Heart left ventricle (tissue), 16 donors: ENCODE data around the gene CBX8. TPM values are rescaled to one million over a fixed set of nuclear protein-coding genes. Genes with fewer than 3 reads are reported as not detected.
"Not testable (repeated sequence)": the region's sequence is repeated elsewhere in the genome, so short reads cannot be mapped to it uniquely, and the experiment has no call there.

Experiments used
- ATAC-seq, 4 donors: fragments of 200-7000 bp; cut with Tn5 transposase; one replicate each; pipeline ENCODE4 v1.9.1; 2020 to 2022; ENCODE audit warnings: moderate library complexity in 4 of 4, mild to moderate bottlenecking in 3 of 4, moderate number of reproducible peaks in 1 of 4
- DNase-seq, 5 donors: peaks; one replicate each; pipeline ENCODE4 v3.0.0-alpha.2; 2020
- H3K27ac ChIP-seq, 12 donors: fragments of 200-600 bp; sonication (generic) in 4 of 12; one replicate each; pipeline versions ENCODE4 v1.5.0 to v1.8.0; 2016 to 2022; ENCODE audit warnings: mild to moderate bottlenecking in 2 of 12
- H3K27me3 ChIP-seq, 9 donors: fragments of 200-600 bp; sonication (generic) in 2 of 9; one replicate each; pipeline versions ENCODE4 v1.5.1 to v1.8.0; 2016 to 2022; ENCODE audit warnings: mild to moderate bottlenecking in 3 of 9
- H3K36me3 ChIP-seq, 9 donors: fragments of 200-600 bp; sonication (generic) in 2 of 9; one replicate each; pipeline versions ENCODE4 v1.5.0 to v1.8.0; 2018 to 2022; ENCODE audit warnings: mild to moderate bottlenecking in 2 of 9
- H3K4me1 ChIP-seq, 12 donors: fragments of 200-600 bp; sonication (generic) in 4 of 12; one replicate each; pipeline versions ENCODE4 v1.5.0 to v1.8.0; 2016 to 2022; ENCODE audit warnings: mild to moderate bottlenecking in 3 of 12
- H3K4me3 ChIP-seq, 12 donors: fragments of 200-600 bp; sonication (generic) in 4 of 12; one replicate each; pipeline versions ENCODE4 v1.5.0 to v1.8.0; 2017 to 2022; ENCODE audit warnings: mild to moderate bottlenecking in 9 of 12, moderate library complexity in 4 of 12
- H3K9me3 ChIP-seq, 12 donors: fragments of 200-600 bp; sonication (generic) in 4 of 12; one replicate each; pipeline versions ENCODE4 v1.5.0 to v1.8.0; 2016 to 2022; ENCODE audit warnings: mild to moderate bottlenecking in 1 of 12
- POLR2A ChIP-seq, 2 donors: fragments of 450-650 bp; IDR thresholded peaks; one replicate each; pipeline ENCODE4 v1.6.1; 2017; ENCODE audit warnings: antibody characterized with exemption in 2 of 2, mild to moderate bottlenecking in 2 of 2, moderate library complexity in 2 of 2
- WGBS, 4 donors: extraction: QIAGEN DNeasy Blood & Tissue Kit in 2 of 4; methylation state at CpG; one replicate each; pipeline versions ENCODE4 v1.1.5 to v1.1.7; 2013 to 2018; 5-methylcytosine and 5-hydroxymethylcytosine counted together
- intact Hi-C, 10 donors: fragments of 100-400 bp; cut with DNase I; formaldehyde crosslinking; loops; one replicate each; pipeline versions ENCODE4 v1.11.1 to v1.14.2; 2022
- polyA plus RNA-seq, 2 donors: library from polyadenylated mRNA; stranded (reverse); fragments of 200-250 nt; gene quantifications; one replicate each; pipeline ENCODE4 v1.2.3, GENCODE V29; 2013
- total RNA-seq, 9 donors: library from RNA; depleted of rRNA in 2 of 9; stranded (reverse); fragments of >200 nt in 2 of 9; fragmentation: NEBNext Ultra II Directional in 3 of 9; extraction: Animal tissue kit (Norgen Biotek cat#: 25700) in 3 of 9; gene quantifications; one replicate each; pipeline versions ENCODE4 v1.1.0 to v1.2.4, GENCODE V29; 2016 to 2023
- TF ChIP-seq, protein P1 (sequence below), 12 donors: fragments of 200-600 bp; sonication (generic) in 4 of 12; IDR thresholded peaks; one replicate each; pipeline versions ENCODE4 v1.5.0 to v1.8.0; 2018 to 2022; ENCODE audit warnings: antibody characterized with exemption in 12 of 12, mild to moderate bottlenecking in 5 of 12
- donor health status: ischemic (EF 13 %, LVEDD 7.1; RV severe dilation, severe dysfunction).
- donor health status: healthy with polysubstance abuse.
- donor health status: DM: no; HTN: yes; CAD: no.
- donor health status: DM: no; HTN: no; CAD: no.
- donor health status: ischemic (EF 25% LVEDD 6.9; RV normal size, moderate dysfunction).
- donor health status: ischemic (EF 25% LVEDD 5.7; RV mildly dilated, moderate dysfunction).
- donor health status: healthy.
- donor health status: DM: yes; HTN: yes; CAD: no.
- donor health status: ischemic (EF 35%, LVEDD 5.7; RV mildly dilated, moderate dysfunction).
- donor health status: nonischemic (EF 11% LVEDD 7.7; RV severe dilation, severe dysfunction).
- donor health status: DM: yes; HTN: yes; CAD: no.
- donor health status: PGD.
- donor health status: ischemic (EF 29% LVEDD 5.4; RV normal size, mild dysfunction).
- donor health status: nonischemic (EF 23%, LVEDD 6.1; RV moderate dilation, normal function).

Gene CBX8
- total and polyA plus RNA-seq, 11 donors = 1.5 to 9.2 (median 5.1) TPM

DNA sequence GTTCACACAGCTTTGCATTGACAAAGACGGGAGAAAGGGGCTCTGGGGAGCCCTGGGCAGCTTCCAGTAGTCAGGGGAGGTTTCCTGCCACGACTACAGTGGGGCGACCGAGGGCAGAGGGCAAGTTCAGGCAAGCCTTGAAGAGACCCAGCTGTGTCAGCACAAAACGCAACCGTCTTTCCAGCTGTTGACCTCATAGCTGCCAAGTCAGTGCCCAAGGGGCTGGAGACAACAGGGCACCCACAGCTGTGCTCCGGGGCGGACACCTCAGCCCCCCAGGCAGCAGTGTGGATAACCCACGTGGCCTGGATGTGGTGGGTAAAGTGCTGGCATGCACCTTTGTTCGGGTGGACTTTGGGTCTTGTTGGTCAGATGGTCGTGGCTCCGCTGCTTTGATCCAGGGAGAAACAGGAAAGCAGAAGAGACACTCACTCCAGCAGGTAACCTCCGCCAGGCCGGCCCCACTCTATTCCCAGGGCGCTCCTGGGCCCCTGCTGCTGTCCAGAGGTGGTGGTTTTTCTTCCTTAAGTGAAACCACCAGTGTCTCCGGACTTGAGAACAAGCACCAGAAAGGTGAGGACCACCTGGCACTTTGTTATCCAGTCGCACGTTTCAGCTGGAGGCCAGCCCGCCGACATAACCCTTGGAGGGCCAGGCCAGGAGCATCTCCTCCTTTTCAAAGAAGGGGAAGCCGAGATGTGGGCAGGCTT is 36.5 kb downstream of the CBX8 start:
- 84 to 92% (median 86%) methylated on average over 21 of the region's 21 CpGs for WGBS, 4 donors
- Histone ChIP-seq H3K4me1 (no peaks in the 10 kb centered on the region), H3K27me3 (peaks cover 0 to 9% (median 0%) of the 10 kb centered on the region in 9 donors), H3K9me3 (no peaks in the 10 kb centered on the region), H3K36me3 (no peaks in the 10 kb centered on the region), H3K4me3 (no peak overlapping the region), H3K27ac (no peak overlapping the region)
- DNase-seq (peak in 1 of 5 donors; percentile 28), ATAC-seq (no peak)
- no peak for TF ChIP-seq POLR2A (IDR thresholded peaks at IDR 0.05)
- TF ChIP-seq, protein P1, sequence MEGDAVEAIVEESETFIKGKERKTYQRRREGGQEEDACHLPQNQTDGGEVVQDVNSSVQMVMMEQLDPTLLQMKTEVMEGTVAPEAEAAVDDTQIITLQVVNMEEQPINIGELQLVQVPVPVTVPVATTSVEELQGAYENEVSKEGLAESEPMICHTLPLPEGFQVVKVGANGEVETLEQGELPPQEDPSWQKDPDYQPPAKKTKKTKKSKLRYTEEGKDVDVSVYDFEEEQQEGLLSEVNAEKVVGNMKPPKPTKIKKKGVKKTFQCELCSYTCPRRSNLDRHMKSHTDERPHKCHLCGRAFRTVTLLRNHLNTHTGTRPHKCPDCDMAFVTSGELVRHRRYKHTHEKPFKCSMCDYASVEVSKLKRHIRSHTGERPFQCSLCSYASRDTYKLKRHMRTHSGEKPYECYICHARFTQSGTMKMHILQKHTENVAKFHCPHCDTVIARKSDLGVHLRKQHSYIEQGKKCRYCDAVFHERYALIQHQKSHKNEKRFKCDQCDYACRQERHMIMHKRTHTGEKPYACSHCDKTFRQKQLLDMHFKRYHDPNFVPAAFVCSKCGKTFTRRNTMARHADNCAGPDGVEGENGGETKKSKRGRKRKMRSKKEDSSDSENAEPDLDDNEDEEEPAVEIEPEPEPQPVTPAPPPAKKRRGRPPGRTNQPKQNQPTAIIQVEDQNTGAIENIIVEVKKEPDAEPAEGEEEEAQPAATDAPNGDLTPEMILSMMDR (IDR thresholded peaks at IDR 0.05) = no peak
- intact Hi-C loops = no loop called here

DNA sequence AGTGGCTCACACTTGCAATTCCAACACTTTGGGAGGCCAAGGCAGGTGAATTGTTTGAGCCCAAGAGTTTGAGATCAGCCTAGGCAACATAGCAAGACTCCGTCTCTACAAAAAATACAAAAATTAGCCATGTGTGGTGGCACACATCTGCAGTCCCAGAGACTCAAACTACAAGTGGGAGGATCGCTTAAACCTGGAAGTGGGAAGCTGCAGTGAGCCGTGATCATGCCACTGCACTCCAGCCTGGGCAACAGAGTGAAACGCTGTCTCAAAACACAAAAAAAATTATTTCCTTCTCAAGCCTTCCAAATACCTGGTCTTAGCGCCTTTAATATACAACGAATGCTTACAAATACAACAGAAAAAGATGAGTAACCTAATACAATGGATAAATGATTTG is 38.6 kb downstream of the CBX8 start:
- intact Hi-C loops = no loop called here
- Histone ChIP-seq H3K4me1 (no peaks in the 10 kb centered on the region), H3K27me3 (peaks cover 0 to 30% (median 5%) of the 10 kb centered on the region in 9 donors), H3K4me3 (no peak overlapping the region), H3K36me3 (no peaks in the 10 kb centered on the region), H3K27ac (no peak overlapping the region), H3K9me3 (no peaks in the 10 kb centered on the region)
- DNase-seq (no peak), ATAC-seq (no peak)
- TF ChIP-seq, protein P1 (IDR thresholded peaks at IDR 0.05) = no peak
- TF ChIP-seq POLR2A (IDR thresholded peaks at IDR 0.05) = no peak
- WGBS, 4 donors = 92 to 97% (median 93%) methylated on average over 6 of the region's 6 CpGs

DNA sequence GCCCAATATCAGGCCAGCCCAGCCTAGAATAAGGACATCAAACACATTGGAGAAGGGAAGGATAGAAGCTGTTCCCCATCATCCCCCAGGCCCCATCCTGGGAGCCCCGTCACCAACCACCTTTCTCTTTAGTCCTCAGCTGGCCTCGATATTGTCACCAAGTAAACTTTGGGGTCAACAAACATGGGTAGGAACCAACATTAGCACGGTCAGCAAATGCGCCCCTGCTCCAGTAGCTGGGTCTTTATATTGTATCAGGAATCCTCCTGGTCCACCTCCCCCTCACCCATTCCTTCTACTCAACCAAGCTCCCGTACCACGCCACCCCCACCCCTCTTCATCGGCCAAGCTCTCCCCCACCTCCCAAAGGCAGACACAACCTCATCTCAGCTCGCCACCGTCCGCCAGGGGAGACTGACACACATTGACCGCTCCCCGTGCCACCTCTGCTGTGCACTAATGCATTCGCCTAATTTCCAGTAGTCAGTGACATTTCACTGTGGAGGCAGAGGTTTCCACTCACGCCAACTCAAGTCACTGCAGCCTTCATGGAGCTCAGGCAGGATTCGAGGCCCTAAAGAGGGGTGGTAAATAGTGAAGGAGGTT is 39.6 kb downstream of the CBX8 start:
- peaks cover under 1 to 40% (median 6%) of the 10 kb centered on the region in 9 donors for H3K27me3 ChIP-seq
- TF ChIP-seq, protein P1 (IDR thresholded peaks at IDR 0.05) = no peak
- TF ChIP-seq POLR2A (IDR thresholded peaks at IDR 0.05) = no peak
- intact Hi-C loops = no loop called here
- ATAC-seq (no peak), DNase-seq (peak in 1 of 5 donors; percentile 36)
- no peaks in the 10 kb centered on the region for H3K9me3 ChIP-seq
- no peak overlapping the region for H3K27ac ChIP-seq
- no peaks in the 10 kb centered on the region for H3K36me3 ChIP-seq
- H3K4me3 ChIP-seq = no peak overlapping the region
- 95 to 97% (median 96%) methylated on average over 15 of the region's 15 CpGs for WGBS, 4 donors
- H3K4me1 ChIP-seq = no peaks in the 10 kb centered on the region

DNA sequence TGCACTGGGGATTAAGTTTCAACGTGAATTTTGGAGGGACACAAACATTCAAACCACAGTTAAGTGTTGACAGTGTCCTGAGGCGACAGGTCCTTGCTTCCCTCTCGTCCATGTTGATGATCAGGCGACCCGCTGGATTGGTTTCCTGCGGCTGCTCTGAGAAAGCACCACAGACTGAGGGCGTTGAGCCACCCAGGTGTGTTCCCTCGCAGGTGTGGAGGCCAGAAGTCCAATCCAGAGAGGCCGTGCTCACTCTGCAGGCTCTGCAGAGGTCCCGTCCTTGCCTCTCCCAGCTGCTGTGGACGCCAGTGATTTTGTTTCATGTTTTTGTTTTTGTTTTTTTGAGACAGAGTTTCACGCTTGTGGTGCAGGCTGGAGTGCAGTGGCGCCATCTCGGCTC is 41.3 kb downstream of the CBX8 start:
- Histone ChIP-seq H3K4me1 (no peaks in the 10 kb centered on the region), H3K9me3 (no peaks in the 10 kb centered on the region), H3K36me3 (no peaks in the 10 kb centered on the region), H3K27ac (no peak overlapping the region), H3K27me3 (peaks cover 2 to 57% (median 21%) of the 10 kb centered on the region in 9 donors), H3K4me3 (no peak overlapping the region)
- TF ChIP-seq, protein P1 (IDR thresholded peaks at IDR 0.05) = no peak
- TF ChIP-seq POLR2A (IDR thresholded peaks at IDR 0.05) = no peak
- WGBS, 4 donors = 88 to 89% (median 89%) methylated on average over 14 of the region's 14 CpGs
- peak in 1 of 5 donors; percentile 49 for DNase-seq
- ATAC-seq = no peak
- intact Hi-C loops = no loop called here

DNA sequence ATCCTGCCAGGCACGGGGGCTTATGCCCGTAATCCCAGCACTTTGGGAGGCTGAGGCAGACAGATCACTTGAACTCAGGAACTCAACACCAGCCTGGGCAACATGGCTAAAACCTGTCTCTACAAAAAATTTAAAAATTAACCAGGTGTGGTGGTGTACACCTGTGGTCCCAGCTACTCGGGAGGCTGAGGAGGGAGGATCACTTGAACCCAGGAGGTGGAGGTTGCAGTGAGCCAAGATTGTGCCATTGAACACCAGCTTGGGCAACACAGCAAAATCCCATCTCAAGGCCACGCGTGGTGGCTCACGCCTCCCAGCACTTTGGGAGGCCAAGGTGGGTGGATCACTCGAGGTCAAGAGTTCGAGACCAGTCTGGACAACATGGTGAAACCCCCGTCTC is 42.0 kb downstream of the CBX8 start:
- intact Hi-C loops, ATAC-seq, H3K27ac ChIP-seq, H3K4me3 ChIP-seq, H3K4me1 ChIP-seq, H3K36me3 ChIP-seq, H3K9me3 ChIP-seq: not testable (repeated sequence)
- H3K27me3 ChIP-seq = peaks cover 2 to 64% (median 27%) of the 10 kb centered on the region in 9 donors
- DNase-seq = peak in 1 of 5 donors; percentile 6
- 90 to 96% (median 93%) methylated on average over 9 of the region's 9 CpGs for WGBS, 4 donors
